Fibroblast of pulmonary artery (primary cell): ENCODE results near the gene PCK1.

Experiments used
- DNase-seq: peaks from one replicate; pipeline ENCODE4 v3.0.0-alpha.2; 2010; ENCODE audit warnings: low read depth
- H3K4me3 ChIP-seq: replicated peaks from 2 replicates; pipeline ENCODE4 v1.5.1; 2011; ENCODE audit warnings: low read depth, mild to moderate bottlenecking, control low read depth, low read length, moderate library complexity
- TF ChIP-seq, protein P1 (sequence below): IDR thresholded peaks from 2 replicates; pipeline ENCODE4 v1.5.1; 2011; ENCODE audit warnings: mild to moderate bottlenecking, control low read depth, low read length, inconsistent platforms; ENCODE audit errors: missing control alignments

PCK1 gene

DNA sequence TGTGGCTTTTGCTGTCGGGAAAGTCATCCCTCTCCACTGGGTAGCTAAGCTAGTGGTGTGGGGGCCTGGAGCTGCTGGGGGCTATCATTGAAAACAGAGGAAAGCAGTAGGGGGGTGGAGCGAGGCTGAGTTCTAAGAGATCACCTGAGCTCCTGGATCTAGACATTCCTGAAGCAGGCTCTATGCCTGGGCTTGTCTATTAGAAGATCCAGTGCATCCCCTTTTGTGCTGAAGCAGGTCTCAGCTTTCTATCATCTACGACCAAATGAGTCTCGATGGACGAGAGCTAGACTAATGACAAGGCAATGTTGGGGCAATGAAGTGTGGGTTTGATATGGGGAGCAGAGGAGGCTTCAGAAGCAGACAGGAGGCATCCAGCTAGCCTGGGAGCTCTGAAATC is 40.8 kb downstream of the PCK1 start:
- no peak overlapping the region for H3K4me3 ChIP-seq
- TF ChIP-seq, protein P1, sequence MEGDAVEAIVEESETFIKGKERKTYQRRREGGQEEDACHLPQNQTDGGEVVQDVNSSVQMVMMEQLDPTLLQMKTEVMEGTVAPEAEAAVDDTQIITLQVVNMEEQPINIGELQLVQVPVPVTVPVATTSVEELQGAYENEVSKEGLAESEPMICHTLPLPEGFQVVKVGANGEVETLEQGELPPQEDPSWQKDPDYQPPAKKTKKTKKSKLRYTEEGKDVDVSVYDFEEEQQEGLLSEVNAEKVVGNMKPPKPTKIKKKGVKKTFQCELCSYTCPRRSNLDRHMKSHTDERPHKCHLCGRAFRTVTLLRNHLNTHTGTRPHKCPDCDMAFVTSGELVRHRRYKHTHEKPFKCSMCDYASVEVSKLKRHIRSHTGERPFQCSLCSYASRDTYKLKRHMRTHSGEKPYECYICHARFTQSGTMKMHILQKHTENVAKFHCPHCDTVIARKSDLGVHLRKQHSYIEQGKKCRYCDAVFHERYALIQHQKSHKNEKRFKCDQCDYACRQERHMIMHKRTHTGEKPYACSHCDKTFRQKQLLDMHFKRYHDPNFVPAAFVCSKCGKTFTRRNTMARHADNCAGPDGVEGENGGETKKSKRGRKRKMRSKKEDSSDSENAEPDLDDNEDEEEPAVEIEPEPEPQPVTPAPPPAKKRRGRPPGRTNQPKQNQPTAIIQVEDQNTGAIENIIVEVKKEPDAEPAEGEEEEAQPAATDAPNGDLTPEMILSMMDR, result no peak
- no peak for DNase-seq

- no peak overlapping the region for H3K4me3 ChIP-seq
- TF ChIP-seq, protein P1, result no peak
- no peak for DNase-seq
These were observed 42.2 kb downstream of the PCK1 start for GRCh38 chr20:57603120-57603519.

GRCh38 chr20:57605045-57605444 is 44.1 kb downstream of the PCK1 start:
- no peak for DNase-seq
- no peak overlapping the region for H3K4me3 ChIP-seq
- TF ChIP-seq, protein P1, result no peak

DNA sequence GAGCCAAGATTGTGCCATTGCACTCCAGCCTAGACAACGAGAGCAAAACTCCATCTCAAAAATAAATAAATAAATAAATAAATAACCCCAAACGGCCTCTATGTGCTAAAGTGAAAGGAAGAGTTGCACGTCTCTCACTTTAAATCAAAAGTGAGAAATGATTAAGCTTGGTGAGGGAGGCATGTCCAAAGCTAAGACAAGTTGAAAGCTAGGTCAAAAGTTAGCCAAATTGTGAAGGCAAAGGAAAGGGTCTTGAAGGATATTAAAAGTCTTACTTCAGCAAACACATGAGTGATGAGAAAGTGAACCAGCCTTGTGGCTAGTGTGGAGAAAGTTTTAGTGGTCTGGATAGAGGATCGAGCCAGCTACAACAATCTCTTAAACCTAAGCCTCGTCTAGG is 45.0 kb downstream of the PCK1 start:
- DNase-seq, result no peak
- TF ChIP-seq, protein P1, result no peak
- no peak overlapping the region for H3K4me3 ChIP-seq

GRCh38 chr20:57608516-57608915 is 47.6 kb downstream of the PCK1 start:
- no peak overlapping the region for H3K4me3 ChIP-seq
- no peak for DNase-seq
- TF ChIP-seq, protein P1, result no peak

DNA sequence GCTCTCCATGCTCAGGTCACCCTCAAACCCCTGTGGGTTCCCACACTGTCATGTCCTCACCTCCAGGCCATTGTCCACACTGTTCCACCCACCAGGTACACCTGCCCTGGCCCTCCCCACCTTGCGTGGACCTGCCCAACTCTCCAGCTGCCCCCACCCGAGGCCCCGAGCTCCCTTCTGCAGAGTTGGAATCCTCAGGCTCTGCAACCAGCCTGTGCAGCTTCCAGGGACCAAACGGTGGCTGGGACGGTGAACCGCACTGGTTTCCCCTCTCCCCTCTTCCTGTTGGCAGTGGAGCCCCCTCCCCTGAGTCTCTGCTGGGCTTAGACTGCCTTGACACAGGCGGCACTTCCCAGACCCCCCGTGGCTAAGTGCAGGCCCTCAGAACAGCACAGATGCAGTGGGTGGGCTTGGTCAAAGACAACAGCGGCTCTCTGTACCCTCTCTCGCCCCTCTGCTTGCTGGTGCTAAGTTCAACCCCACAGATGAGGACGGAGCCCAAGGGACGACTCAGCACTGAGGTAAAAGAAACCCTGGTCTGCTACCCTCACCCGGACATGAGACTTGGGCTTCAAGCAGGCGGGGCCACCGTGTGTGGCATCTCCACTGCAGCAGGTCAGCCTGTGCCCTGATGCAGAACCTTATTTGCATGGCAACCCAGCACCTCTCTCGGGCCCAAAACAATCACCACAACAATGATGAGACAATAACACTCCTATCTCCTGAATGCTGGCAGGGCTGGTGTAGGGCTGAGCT is 48.4 kb downstream of the PCK1 start:
- TF ChIP-seq, protein P1, result no peak
- no peak overlapping the region for H3K4me3 ChIP-seq
- no peak for DNase-seq

GRCh38 chr20:57609842-57610167 is 48.9 kb downstream of the PCK1 start:
- no peak overlapping the region for H3K4me3 ChIP-seq
- DNase-seq, result no peak
- TF ChIP-seq, protein P1, result no peak
